ENCODE results near the gene PRKD2.

DNA sequence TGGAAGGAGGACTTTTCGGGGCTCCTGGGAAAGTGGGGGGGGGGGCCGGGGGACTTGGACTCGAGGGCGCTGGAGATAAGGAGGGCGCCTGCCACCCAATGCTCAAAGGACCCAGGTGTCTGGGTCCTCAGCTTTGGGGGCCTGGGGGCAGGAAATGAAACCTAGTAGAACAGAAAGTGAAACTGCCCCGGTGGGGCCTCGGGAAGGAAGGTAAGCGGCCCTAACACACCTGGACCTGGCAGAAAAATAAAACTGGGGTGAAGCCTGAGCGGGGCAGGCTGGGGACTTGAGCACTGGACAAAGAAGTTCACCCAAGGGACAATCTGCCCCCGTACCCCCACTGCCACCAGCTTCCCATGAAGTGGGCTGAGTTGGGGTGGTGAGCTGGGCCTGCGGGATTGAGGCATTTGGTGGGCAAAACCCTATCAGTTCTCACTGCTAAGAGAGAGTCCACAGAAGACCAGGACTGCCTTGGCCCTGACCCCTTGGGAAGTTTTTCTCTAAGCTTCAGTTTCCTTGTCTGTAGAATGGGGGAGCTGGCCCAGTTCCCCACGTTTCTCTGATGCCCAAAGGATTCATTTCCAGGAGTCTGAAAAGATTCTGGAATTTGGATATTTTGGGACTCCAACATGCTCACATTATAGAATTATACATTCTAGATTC is 2.3 kb downstream of the PRKD2 start:
- TF ChIP-seq, protein P1, sequence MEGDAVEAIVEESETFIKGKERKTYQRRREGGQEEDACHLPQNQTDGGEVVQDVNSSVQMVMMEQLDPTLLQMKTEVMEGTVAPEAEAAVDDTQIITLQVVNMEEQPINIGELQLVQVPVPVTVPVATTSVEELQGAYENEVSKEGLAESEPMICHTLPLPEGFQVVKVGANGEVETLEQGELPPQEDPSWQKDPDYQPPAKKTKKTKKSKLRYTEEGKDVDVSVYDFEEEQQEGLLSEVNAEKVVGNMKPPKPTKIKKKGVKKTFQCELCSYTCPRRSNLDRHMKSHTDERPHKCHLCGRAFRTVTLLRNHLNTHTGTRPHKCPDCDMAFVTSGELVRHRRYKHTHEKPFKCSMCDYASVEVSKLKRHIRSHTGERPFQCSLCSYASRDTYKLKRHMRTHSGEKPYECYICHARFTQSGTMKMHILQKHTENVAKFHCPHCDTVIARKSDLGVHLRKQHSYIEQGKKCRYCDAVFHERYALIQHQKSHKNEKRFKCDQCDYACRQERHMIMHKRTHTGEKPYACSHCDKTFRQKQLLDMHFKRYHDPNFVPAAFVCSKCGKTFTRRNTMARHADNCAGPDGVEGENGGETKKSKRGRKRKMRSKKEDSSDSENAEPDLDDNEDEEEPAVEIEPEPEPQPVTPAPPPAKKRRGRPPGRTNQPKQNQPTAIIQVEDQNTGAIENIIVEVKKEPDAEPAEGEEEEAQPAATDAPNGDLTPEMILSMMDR (IDR thresholded peaks at IDR 0.05), result no peak
- no peak for TF ChIP-seq POLR2A (IDR thresholded peaks at IDR 0.05)

Measured in adrenal gland (tissue), 5 donors.